ENCODE data around the gene GAGE13.
"Not testable (repeated sequence)": the region's sequence is repeated elsewhere in the genome, so short reads cannot be mapped to it uniquely, and the experiment has no call there.

GAGE13 gene

GRCh38 chrX:49331841-49332240, 459 bp downstream of the GAGE13 start:
- not testable (repeated sequence) for DNase-seq (ENCODE audit: low read depth)

DNA sequence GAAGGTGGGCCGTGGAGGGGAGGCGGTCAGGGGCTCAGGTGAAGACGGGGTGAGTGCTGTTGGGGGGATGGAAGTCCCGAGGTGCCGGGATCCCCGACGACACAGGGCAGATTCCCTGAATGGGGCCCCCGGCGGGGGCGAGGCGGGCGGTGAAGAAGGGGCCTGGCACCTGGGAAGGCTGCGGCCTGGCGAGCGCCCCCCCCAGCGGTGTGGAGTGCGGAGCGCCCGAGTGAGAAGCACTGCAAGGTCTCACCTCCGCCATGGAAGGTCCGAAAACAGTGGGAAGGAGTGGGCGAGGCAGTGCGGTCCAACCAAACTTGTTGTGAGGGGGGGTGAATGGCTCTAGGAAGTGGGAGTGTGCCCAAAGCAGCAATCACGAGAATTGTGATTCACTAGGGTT, 10.1 kb downstream of the GAGE13 start:
- DNase-seq (ENCODE audit: low read depth) = not testable (repeated sequence)

- DNase-seq (ENCODE audit: low read depth) = not testable (repeated sequence)
Observed at GRCh38 chrX:49344496-49345175, 13.3 kb downstream of the GAGE13 start.

DNA sequence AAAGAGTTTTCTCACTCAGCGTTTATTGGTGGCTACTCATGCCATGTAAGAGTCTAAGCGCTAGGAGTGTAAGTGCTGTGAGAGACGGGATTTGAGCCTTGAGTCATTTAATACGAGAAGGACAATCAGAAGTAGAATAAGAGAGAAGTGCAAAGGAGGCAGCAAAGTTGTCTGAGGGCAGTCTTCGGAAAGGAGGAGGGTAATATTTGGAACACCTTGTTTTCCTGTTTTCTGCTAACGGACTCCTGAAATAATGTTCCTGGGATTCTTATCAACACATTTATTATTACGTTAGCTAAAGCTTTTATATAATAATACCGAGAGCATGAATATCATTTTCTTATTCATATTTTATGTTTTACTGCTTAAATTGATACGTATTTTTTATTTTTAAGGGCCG, 14.0 kb downstream of the GAGE13 start:
- not testable (repeated sequence) for DNase-seq (ENCODE audit: low read depth)

- not testable (repeated sequence) for DNase-seq (ENCODE audit: low read depth)
Observed at GRCh38 chrX:49346150-49346549, 14.8 kb downstream of the GAGE13 start.

Measured in HS-27A (cell line).